Muscle layer of duodenum (tissue), 2 donors: ENCODE results near the gene TARBP1.

Source experiments
- H3K27ac ChIP-seq: one replicate; pipeline ENCODE4 v1.7.0; 2013; ENCODE audit warnings: mild to moderate bottlenecking, low read length
- H3K27me3 ChIP-seq: one replicate; pipeline ENCODE4 v1.7.0; 2013; ENCODE audit warnings: low read depth, mild to moderate bottlenecking, control low read depth, low read length
- H3K36me3 ChIP-seq, 2 donors: one replicate each; pipeline ENCODE4 v1.7.0; 2013; ENCODE audit warnings: low read length in 2 of 2, control low read depth in 1 of 2, mild to moderate bottlenecking in 1 of 2; ENCODE audit not compliant: insufficient read depth in 2 of 2, control insufficient read depth in 1 of 2
- H3K4me1 ChIP-seq, 2 donors: one replicate each; pipeline ENCODE4 v1.7.0; 2013; ENCODE audit warnings: low read length in 2 of 2, mild to moderate bottlenecking in 2 of 2, control low read depth in 1 of 2, moderate library complexity in 1 of 2; ENCODE audit not compliant: insufficient read depth in 2 of 2, control insufficient read depth in 1 of 2
- H3K4me3 ChIP-seq, 2 donors: one replicate each; pipeline ENCODE4 v1.7.0; 2013; ENCODE audit warnings: low read length in 2 of 2, low read depth in 1 of 2, mild to moderate bottlenecking in 1 of 2
- H3K9me3 ChIP-seq, 2 donors: one replicate each; pipeline ENCODE4 v1.7.0; 2013; ENCODE audit warnings: low read length in 2 of 2, control low read depth in 1 of 2, mild to moderate bottlenecking in 1 of 2; ENCODE audit not compliant: control insufficient read depth in 1 of 2
- donor health status: healthy.

TARBP1 gene

DNA sequence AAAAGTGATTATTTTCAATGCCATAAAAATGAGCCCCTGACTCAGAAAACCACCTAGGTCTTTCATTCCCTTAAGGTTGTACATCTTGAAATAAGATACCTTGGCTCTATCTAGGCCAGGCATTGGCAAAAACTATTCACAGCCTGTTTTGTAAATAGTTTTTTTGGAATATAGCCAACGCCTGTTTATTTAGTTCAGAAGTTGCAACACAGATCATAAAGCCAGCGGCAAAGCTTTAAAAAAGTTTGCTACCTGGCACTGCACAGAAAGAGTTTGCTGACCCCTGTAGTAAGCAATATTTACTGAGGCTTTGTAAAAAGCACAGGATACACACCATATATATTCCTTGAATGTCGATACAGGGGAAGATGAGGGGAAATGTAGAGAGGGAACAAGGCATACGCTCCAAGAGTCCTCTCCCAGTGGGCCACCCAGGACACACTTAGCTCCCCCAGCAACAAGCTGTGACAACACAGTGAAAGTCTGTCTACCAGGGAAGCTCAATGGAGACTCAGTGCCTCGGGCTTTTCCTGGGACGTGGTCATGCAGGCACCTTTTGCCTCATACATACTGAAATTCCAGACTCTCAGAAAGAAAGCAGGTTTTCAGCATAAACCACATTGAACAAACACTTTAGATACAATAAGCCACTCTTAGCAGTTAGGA lies 20.5 kb downstream of the TARBP1 start:
- Histone ChIP-seq H3K36me3 (peaks cover 3 to 27% of the 10 kb centered on the region in 2 donors), H3K27ac (no peak overlapping the region), H3K9me3 (no peaks in the 10 kb centered on the region)

DNA sequence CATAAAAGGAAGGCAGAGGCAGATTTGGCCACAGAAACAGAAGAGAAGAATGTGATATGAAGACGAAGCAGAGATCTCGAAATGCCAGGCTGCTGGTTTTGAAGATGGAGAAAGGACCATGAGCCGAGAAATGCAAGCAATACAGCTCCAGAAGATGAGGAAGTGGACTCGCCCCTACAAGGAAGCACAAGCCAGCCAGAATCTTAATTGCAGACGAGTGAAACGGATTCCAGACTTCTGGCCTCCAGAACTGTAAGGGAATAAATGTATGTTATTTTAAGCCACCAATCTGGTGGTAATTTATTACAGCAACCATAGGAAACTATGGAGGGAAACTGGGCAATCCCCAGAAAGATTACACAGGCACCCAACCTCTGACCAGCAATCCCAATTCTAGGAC lies 24.1 kb downstream of the TARBP1 start:
- Histone ChIP-seq H3K36me3 (peaks cover 17 to 23% of the 10 kb centered on the region in 2 donors), H3K9me3 (no peaks in the 10 kb centered on the region), H3K27ac (no peak overlapping the region), H3K4me1 (no peaks in the 10 kb centered on the region), H3K4me3 (no peak overlapping the region), H3K27me3 (no peaks in the 10 kb centered on the region)

More for the DNA sequence above, 20.5 kb downstream of the TARBP1 start:
- Histone ChIP-seq H3K4me3 (no peak overlapping the region), H3K27me3 (no peaks in the 10 kb centered on the region), H3K4me1 (no peaks in the 10 kb centered on the region)

DNA sequence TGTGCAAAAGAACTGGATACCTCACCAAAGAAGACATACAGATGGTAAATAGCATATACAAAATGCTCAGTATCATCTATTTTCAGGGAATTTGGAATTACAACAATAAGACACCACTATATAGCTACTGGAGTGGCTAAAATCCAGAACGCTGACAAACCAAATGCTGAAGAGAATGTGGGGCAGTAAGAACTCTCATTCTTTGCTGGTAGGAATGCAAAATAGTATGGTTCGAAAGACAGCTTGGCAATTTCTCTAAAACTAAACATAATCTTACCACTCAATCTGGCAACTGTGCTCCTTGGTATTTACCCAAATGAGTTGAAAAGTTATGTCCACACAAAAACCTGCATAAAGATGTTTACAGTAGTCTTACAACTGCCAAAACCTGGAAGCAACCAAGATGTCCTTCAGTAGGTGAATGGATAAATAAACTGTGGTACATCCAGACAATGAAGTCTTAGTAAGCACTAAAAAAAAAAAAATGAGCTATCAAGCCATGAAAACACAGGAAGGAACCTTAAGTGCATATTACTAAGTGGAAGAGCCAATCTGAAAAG lies 26.5 kb downstream of the TARBP1 start:
- Histone ChIP-seq H3K27ac (no peak overlapping the region), H3K9me3 (no peaks in the 10 kb centered on the region), H3K27me3 (no peaks in the 10 kb centered on the region), H3K36me3 (peaks cover 28 to 34% of the 10 kb centered on the region in 2 donors), H3K4me1 (no peaks in the 10 kb centered on the region), H3K4me3 (no peak overlapping the region)

DNA sequence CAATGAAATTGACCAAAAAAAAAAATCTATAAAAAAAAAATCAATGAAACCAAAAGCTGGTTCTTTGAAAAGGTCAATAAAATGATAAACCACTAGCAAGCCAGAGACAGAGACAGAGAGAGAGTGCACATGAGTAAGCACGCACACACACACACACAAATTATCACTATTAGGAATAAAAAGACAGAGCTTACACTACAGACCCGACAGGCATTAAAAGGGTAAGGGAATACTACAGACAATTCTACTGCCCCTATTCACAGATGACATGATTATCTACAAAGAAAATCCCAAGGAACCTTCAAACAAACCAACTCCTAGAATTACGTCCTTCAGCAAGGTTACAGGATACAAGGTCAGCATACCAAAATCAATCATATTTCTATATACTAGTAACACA lies 38.6 kb downstream of the TARBP1 start:
- H3K4me1 ChIP-seq = no peaks in the 10 kb centered on the region
- no peak overlapping the region for H3K4me3 ChIP-seq
- H3K27me3 ChIP-seq = no peaks in the 10 kb centered on the region
- H3K9me3 ChIP-seq = peaks cover 0 to 4% of the 10 kb centered on the region in 2 donors
- no peak overlapping the region for H3K27ac ChIP-seq
- peaks cover 12 to 21% of the 10 kb centered on the region in 2 donors for H3K36me3 ChIP-seq

DNA sequence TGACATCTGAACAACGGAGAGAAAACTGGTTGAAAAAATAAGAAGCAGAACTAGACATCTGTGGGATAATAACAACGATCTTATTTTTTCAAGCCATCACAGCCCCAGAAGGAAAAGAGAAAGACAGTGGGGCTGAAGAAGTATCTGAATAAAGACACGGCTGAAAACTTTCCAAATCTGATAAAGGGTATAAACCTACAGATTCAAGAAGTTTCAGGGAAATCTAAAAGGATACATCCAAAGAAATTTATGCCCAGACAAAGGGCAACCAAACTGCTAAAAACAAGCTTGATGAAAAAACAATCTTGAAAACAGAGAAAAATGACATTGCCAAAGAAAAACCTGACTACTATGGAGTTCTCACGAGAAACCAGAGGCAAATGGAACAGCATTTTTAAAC lies 40.4 kb downstream of the TARBP1 start:
- peaks cover 4 to 17% of the 10 kb centered on the region in 2 donors for H3K36me3 ChIP-seq
- H3K27ac ChIP-seq = no peak overlapping the region
- H3K9me3 ChIP-seq = peaks cover 0 to 4% of the 10 kb centered on the region in 2 donors
- H3K27me3 ChIP-seq = no peaks in the 10 kb centered on the region
- H3K4me1 ChIP-seq = no peaks in the 10 kb centered on the region
- H3K4me3 ChIP-seq = no peak overlapping the region

DNA sequence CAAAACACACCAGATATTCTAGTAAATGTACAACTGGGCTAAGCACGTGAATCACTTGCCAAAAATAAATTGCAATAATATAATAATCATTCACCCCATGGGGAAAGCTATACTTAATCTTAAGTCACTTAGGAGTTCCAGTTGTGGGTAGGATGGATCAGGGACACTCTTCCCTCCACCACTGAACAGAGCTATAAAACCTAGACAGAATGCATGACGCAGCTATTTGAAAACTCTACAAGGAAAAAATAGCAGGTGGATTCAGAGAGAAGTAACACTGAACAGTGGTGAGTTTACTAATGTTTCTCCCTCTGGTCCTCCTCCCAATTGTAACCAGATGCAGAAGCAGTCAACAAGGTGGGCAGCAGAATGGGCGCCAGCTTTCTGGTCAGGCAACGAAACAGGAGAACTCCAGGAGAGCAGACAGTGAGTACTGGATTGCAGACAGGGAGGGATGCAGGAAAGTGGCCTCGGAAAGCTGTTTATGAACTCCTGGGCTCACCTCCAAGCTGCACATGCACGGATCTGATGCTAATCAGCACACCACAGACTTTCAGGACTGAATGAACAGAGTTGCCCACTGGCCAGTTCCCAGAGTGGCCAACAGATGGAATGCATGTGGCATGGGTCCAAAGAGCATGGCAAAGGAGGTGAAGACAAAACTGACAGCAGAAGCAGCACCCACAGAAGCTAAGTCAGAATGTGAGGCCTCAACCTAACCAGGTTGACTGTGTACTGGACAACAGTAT lies 41.4 kb downstream of the TARBP1 start:
- Histone ChIP-seq H3K27me3 (no peaks in the 10 kb centered on the region), H3K4me1 (no peaks in the 10 kb centered on the region), H3K27ac (no peak overlapping the region), H3K4me3 (no peak overlapping the region), H3K36me3 (peaks cover 4 to 15% of the 10 kb centered on the region in 2 donors), H3K9me3 (peaks cover 0 to 4% of the 10 kb centered on the region in 2 donors)

DNA sequence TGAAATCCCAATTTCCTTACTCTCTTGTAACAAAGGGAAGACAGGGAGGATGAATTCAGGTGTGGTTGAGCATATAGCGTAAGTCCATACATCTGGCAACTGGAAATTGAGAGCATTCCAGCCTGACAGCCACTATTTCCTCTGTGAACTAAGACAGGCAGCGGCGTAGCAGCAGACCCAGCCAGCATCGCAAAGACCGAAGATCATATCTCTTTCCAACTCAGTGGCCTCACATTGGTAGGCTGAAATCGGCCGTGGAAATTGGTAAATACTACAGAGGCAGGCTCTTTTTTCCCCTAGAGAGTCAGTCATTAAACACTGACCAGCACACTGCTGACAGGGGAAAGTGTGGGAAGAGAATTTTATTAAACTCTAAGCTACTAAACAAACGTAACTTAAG lies 43.4 kb downstream of the TARBP1 start:
- H3K4me3 ChIP-seq = no peak overlapping the region
- H3K4me1 ChIP-seq = no peaks in the 10 kb centered on the region
- no peak overlapping the region for H3K27ac ChIP-seq
- no peaks in the 10 kb centered on the region for H3K27me3 ChIP-seq
- peaks cover 4 to 14% of the 10 kb centered on the region in 2 donors for H3K36me3 ChIP-seq
- no peaks in the 10 kb centered on the region for H3K9me3 ChIP-seq

DNA sequence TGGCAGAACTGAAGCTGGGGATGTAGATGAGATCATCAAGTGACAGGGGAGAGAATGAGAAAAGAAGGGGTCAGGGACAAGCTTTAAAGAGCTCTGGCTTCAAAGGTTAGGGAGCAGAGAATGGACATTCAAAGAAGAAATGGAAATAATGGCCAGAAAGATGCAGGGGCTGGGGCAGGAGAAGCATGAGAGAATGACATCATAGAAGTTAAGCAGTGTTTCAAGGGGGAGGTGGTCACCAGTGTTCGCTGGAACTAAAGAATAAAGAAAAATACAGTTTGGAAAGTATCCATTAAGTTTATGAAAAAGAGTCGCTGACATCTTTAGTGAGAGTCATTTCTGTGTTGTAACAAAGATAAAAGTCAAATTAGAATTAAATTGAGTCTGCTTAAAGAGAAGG lies 44.3 kb downstream of the TARBP1 start:
- H3K4me1 ChIP-seq = no peaks in the 10 kb centered on the region
- H3K27me3 ChIP-seq = no peaks in the 10 kb centered on the region
- H3K9me3 ChIP-seq = no peaks in the 10 kb centered on the region
- H3K4me3 ChIP-seq = no peak overlapping the region
- peaks cover 10 to 18% of the 10 kb centered on the region in 2 donors for H3K36me3 ChIP-seq
- H3K27ac ChIP-seq = no peak overlapping the region

DNA sequence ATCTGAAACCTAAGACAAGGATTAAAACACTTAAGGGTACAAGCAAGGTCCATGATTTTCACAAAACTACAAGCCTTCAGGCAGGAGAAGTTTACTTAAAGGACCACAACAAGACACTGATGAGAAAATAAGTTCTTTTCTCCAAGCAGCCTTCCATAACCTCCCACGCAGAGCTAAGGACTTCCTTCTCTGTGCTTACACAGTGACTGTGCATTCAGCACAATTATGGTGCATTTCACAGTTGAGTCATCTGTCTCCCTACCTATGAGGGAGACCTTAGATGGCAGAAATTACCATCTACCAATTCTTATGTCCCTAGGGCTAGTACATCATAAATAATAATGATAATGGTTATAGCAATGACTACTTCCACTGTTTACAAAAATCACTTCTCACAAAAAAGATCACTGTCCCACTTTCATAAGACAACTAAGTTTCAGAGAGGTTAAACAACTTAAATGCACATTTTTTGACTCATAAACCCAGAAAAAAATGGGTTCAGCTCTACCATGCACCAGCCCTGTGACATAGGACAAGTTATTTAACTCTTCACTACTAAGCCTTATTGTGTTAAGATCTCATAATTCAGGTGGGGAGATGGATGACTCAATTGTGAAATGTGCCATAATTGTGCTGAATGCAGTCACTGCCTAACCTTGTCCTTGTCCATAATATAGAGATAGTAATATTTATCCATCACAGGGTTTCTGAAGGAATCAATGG lies 45.3 kb downstream of the TARBP1 start:
- Histone ChIP-seq H3K4me3 (no peak overlapping the region), H3K9me3 (no peaks in the 10 kb centered on the region), H3K36me3 (peaks cover 17 to 28% of the 10 kb centered on the region in 2 donors), H3K27ac (no peak overlapping the region), H3K27me3 (no peaks in the 10 kb centered on the region), H3K4me1 (no peaks in the 10 kb centered on the region)

DNA sequence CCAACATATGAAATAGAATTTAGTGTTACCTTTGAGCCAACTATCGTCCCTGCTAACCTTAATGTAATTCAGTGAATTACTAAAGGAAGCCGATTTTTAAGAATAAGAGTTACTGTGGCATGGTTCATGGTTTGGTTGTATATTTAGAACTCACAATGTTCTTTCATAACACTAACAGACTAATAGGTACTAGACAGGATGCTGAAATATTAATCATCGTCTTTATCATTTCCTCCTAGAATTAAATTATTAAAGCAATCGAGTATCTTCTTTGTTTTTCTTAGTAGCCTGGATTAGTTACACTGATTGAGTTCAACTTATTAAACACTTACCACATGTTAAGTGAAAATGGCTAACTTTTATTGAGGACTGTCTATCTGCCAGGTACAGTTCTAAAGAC lies 47.7 kb downstream of the TARBP1 start:
- no peak overlapping the region for H3K4me3 ChIP-seq
- H3K9me3 ChIP-seq = no peaks in the 10 kb centered on the region
- no peaks in the 10 kb centered on the region for H3K27me3 ChIP-seq
- H3K4me1 ChIP-seq = no peaks in the 10 kb centered on the region
- peaks cover 22 to 33% of the 10 kb centered on the region in 2 donors for H3K36me3 ChIP-seq
- H3K27ac ChIP-seq = no peak overlapping the region

DNA sequence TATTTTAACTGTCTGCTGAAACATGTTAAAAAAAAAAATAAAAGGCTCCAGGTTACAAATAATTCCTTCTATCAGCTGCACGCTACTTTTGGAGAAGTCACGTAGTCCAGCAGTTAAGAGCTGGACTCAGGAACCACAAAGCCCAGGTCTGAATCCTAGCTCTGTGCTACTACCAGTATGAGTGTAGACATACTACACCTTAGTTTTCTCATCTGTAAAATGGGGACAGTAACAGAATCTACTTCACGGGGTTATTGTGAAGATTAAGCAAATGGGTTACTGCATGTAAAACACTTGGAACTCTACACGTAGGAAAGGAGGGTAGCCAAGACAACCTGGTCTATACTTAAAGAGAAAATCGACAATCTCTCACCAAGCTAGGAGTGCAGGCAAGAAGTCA lies 48.3 kb downstream of the TARBP1 start:
- Histone ChIP-seq H3K4me1 (no peaks in the 10 kb centered on the region), H3K27ac (no peak overlapping the region), H3K9me3 (no peaks in the 10 kb centered on the region), H3K27me3 (no peaks in the 10 kb centered on the region), H3K4me3 (no peak overlapping the region), H3K36me3 (peaks cover 21 to 32% of the 10 kb centered on the region in 2 donors)
